LoVo (cell line): ENCODE measurements around the gene STXBP5L.
"Not testable (repeated sequence)": the region's sequence is repeated elsewhere in the genome, so short reads cannot be mapped to it uniquely, and the experiment has no call there.

Source experiments
- DNase-seq: peaks from one replicate; pipeline ENCODE4 v3.0.0-alpha.2; 2016; ENCODE audit warnings: low spot score

The STXBP5L gene

DNA sequence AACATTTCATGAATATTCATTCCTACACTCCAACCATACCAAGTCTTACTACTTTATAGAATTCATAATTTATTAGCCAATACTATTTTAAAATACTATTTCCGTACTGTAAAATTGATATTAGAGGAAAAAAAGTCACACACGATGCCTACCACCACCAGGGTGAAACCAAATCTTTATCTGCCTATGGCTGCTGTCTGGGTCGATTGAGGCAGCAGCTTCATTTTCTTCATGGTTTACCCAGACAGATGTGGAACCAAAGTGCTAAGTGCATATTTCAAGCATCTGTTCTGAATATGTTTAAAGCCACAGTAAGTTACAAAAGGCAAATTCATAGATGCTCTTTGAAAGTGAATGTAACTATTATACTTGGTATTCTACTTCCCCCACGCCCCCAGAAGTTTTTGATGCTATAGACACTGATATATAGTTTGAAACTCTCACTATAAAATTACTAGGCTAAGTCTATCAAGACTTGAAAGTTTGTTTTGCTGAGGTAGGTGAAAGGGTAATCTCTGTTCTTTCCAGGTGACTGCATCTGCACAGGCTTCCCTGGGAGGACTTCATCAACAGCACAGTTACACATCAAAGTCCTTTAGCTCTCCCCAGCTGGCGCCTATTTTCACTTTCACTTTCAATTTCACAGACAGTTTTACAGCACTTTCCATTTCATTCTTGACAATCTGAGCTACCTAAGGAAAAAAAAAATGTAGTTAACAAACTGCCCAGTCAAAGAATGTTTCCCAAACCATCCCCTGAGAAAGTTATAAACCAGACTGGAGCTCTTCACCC lies 523.9 kb downstream of the STXBP5L start:
- peak; percentile 16 for DNase-seq

DNA sequence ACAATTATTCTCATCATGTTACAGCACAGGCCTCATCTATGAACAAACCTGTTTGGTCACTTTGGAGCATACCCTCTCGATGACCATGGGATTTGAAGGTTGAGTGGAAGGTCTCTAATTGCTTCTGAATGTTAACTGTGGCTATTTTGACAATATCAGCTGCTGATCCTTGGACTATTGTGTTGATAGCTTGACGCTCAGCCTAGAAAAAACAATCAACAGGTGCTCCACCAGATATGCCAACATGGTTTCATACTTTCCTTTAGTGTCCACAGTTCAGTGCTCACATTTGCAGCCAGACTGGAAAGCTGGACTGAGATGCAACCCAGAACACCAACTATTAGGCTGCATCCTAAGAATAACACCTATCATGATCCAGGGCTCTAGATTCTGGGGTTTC lies 528.1 kb downstream of the STXBP5L start:
- DNase-seq: no peak

DNA sequence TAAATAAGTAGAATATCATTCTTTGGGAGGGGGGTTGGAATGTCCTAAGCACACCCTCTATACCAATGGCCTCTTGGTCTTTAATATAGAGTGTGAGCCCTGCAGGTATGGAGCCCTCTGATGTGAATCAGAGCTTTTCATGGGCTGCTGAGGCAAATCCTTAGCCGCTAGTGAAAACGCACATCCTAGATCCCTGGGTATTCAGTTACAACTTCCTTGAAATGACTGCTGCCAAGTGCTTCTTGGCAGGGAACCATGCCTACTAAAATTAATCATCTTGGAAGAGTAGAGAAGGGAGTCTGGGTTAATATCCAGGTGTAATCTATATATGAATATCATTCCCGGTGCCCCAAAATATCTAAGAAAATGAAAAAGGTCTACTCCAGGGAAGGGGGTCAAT lies 528.6 kb downstream of the STXBP5L start:
- DNase-seq: no peak

DNA sequence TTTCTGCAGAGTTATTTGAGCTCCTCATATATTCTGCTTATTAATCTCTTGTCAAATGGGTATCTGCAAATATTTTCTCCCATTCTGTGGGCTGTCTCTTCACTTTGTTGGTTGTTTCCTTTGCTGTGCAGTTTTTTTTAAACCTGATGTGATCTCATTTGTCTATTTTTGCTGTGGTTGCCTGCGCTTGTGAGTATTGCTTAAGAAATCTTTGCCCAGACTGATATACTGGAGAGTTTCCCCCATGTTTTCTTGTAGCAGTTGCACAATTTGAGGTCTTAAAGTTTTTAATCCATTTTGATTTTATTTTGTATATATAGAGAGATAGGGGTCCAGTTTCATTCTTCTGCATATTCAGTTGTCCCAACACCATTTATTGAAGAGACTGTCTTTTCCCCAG lies 535.5 kb downstream of the STXBP5L start:
- no peak for DNase-seq

DNA sequence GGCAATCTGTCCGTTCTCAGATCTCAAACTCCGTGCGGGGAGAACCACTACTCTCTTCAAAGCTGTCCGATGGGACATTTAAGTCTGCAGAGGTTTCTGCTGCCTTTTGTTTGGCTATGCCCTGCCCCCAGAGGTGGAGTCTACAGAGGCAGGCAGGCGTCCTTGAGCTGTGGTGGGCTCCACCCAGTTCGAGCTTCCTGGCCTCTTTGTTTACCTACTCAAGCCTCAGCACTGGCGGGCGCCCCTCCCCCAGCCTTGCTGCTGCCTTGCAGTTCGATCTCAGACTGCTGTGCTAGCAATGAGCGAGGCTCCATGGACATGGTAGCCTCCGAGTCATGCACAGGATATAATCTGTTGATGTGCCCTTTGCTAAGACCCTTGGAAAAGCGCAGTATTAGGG lies 543.7 kb downstream of the STXBP5L start:
- not testable (repeated sequence) for DNase-seq

DNA sequence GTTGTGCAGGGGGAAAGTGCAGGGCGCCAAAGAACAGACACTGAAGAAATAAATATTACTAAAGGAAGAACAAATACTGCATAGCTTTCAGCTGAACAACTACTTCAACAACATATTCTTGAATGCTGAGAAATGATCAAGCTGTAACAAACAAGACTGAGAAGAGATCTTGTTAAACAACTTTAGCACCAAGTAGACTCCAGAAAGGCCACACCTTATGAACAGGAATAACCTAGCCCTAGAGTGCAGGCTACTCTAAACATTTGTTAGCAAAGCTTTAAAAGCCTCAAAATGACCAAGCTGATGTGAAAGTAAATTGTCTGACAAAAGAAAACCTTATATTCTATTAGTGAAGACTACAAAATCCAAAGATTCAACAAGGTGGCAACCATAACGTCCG lies 554.6 kb downstream of the STXBP5L start:
- no peak for DNase-seq

DNA sequence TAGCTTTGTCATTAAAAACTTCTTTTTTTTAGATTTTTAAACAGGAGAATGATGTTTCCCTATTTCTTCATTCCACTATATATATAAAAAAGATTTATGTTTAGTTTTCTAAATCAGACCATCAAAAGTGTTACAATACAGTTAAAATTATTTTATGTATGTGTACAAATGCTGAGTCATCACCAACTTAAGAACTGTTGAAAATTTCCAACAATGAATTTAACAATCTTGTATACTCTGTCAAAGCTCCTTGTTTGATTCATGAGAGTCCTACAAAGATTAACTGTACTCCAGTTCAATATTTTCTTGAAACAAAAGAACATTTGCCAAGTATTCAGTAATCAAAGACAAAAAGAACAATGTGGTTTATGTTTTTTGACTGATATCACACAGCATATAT lies 555.7 kb downstream of the STXBP5L start:
- no peak for DNase-seq

DNA sequence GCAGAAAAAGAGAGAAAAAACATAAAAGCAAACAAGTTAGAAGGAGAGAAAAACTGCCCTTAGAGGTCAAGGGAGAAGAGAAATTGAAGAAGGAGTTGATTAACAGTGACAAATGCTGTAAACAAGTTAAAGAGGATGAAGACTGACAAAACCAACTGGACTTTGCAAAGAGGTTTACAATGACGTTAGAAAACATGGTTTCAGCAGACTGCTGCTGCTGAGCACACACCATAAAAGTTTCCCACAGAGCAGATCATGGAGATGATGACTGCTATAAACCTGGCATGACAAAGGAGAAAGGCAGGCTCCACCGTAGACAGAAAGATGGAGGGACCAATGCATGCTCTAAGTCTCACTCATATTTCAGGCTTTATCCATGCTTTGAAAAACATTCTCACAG lies 559.1 kb downstream of the STXBP5L start:
- no peak for DNase-seq

DNA sequence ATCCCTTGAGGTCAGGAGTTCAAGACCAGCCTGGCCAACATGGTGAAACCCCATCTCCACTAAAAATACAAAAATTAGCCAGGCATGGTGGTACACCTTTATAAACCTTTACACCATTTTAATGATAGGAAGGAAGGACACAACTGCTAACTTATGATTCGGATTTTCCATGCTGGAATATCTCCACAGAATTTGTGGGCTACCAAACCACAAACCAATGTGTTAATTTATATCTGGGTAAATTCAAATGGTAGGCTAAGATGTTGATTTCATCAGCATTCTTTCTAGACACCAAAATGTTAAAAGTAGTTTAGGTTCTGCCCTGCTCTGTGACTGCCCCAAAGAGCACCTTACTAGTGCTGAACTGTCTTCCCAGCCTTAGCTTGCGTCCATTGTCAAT lies 565.0 kb downstream of the STXBP5L start:
- no peak for DNase-seq
